LNCaP clone FGC (cell line): ENCODE data around the gene ANKLE1.

Experiments used
- DNase-seq: peaks from one replicate; pipeline ENCODE4 v3.0.0-alpha.2; 2011; ENCODE audit warnings: low read depth
- H3K4me3 ChIP-seq: 2 replicates; pipeline ENCODE4 v1.5.1; 2011; ENCODE audit warnings: mild to moderate bottlenecking, low read depth, low read length, control low read depth
- CTCF ChIP-seq: IDR thresholded peaks from 2 replicates; pipeline ENCODE4 v1.5.1; 2012; ENCODE audit warnings: mild to moderate bottlenecking; ENCODE audit not compliant: control insufficient read depth, insufficient read depth; ENCODE audit errors: extremely low read depth

The ANKLE1 gene

GRCh38 chr19:17249887-17250548 lies 31.7 kb upstream of the ANKLE1 start:
- no peak for DNase-seq
- no peak for TF ChIP-seq CTCF
- no peak overlapping the region for H3K4me3 ChIP-seq

- no peak for DNase-seq
- H3K4me3 ChIP-seq = no peak overlapping the region
- no peak for TF ChIP-seq CTCF
Observed at GRCh38 chr19:17254636-17255035, 27.1 kb upstream of the ANKLE1 start.

- TF ChIP-seq CTCF = no peak
- no peak overlapping the region for H3K4me3 ChIP-seq
- DNase-seq = no peak
Observed at GRCh38 chr19:17255150-17255621, 26.5 kb upstream of the ANKLE1 start.

- no peak for TF ChIP-seq CTCF
- no peak overlapping the region for H3K4me3 ChIP-seq
- no peak for DNase-seq
Observed at GRCh38 chr19:17256130-17256529, 25.6 kb upstream of the ANKLE1 start.

GRCh38 chr19:17259118-17259780 lies 22.5 kb upstream of the ANKLE1 start:
- no peak for DNase-seq
- no peak for TF ChIP-seq CTCF
- no peak overlapping the region for H3K4me3 ChIP-seq

- no peak for DNase-seq
- no peak for TF ChIP-seq CTCF
- H3K4me3 ChIP-seq = no peak overlapping the region
Observed at GRCh38 chr19:17259934-17260333, 21.8 kb upstream of the ANKLE1 start.
